ENCODE data around the gene EMILIN3.

EMILIN3 gene

GRCh38 chr20:41408156-41408794 lies 41.7 kb upstream of the EMILIN3 start:
- H3K4me3 ChIP-seq (replicated peaks; ENCODE audit: low read depth, low read length): no peak overlapping the region
- no peak for TF ChIP-seq CTCF (IDR thresholded peaks at IDR 0.05; ENCODE audit: low read length, missing control alignments)
- no peak for DNase-seq (ENCODE audit: low read depth)

- no peak for DNase-seq (ENCODE audit: low read depth)
- no peak for TF ChIP-seq CTCF (IDR thresholded peaks at IDR 0.05; ENCODE audit: low read length, missing control alignments)
- H3K4me3 ChIP-seq (replicated peaks; ENCODE audit: low read depth, low read length): no peak overlapping the region
Measured at GRCh38 chr20:41407607-41408006, 41.0 kb upstream of the EMILIN3 start.

- H3K4me3 ChIP-seq (replicated peaks; ENCODE audit: low read depth, low read length): no peak overlapping the region
- DNase-seq (ENCODE audit: low read depth): no peak
- no peak for TF ChIP-seq CTCF (IDR thresholded peaks at IDR 0.05; ENCODE audit: low read length, missing control alignments)
Measured at GRCh38 chr20:41406896-41407444, 40.4 kb upstream of the EMILIN3 start.

GRCh38 chr20:41406353-41406752 lies 39.7 kb upstream of the EMILIN3 start:
- TF ChIP-seq CTCF (IDR thresholded peaks at IDR 0.05; ENCODE audit: low read length, missing control alignments): no peak
- DNase-seq (ENCODE audit: low read depth): no peak
- no peak overlapping the region for H3K4me3 ChIP-seq (replicated peaks; ENCODE audit: low read depth, low read length)

GRCh38 chr20:41405436-41405835 lies 38.8 kb upstream of the EMILIN3 start:
- DNase-seq (ENCODE audit: low read depth): no peak
- no peak for TF ChIP-seq CTCF (IDR thresholded peaks at IDR 0.05; ENCODE audit: low read length, missing control alignments)
- no peak overlapping the region for H3K4me3 ChIP-seq (replicated peaks; ENCODE audit: low read depth, low read length)

- TF ChIP-seq CTCF (IDR thresholded peaks at IDR 0.05; ENCODE audit: low read length, missing control alignments): no peak
- no peak overlapping the region for H3K4me3 ChIP-seq (replicated peaks; ENCODE audit: low read depth, low read length)
- no peak for DNase-seq (ENCODE audit: low read depth)
Measured at GRCh38 chr20:41403604-41404003, 37.0 kb upstream of the EMILIN3 start.

GRCh38 chr20:41398408-41398807 lies 31.8 kb upstream of the EMILIN3 start:
- peak; percentile 55 for DNase-seq (ENCODE audit: low read depth)
- H3K4me3 ChIP-seq (replicated peaks; ENCODE audit: low read depth, low read length): no peak overlapping the region
- TF ChIP-seq CTCF (IDR thresholded peaks at IDR 0.05; ENCODE audit: low read length, missing control alignments): no peak

All from fibroblast of pulmonary artery (primary cell).